Stimulated activated CD4-positive, alpha-beta T cell treated with anti-CD3 and anti-CD28 coated beads, TNF-alpha, amount 100 ng/mL, for 48 hours (primary cell): Measurements from ENCODE around the gene JMJD6.
"Not testable (repeated sequence)": the region's sequence is repeated elsewhere in the genome, so short reads cannot be mapped to it uniquely, and the experiment has no call there.

Source experiments
- DNase-seq, 3 donors: peaks; one replicate each; pipeline ENCODE4 v3.0.0-alpha.2; 2020; ENCODE audit warnings: low read depth in 3 of 3

JMJD6 gene

GRCh38 chr17:76716146-76716838 is 10.1 kb downstream of the JMJD6 start:
- no peak for DNase-seq

DNA sequence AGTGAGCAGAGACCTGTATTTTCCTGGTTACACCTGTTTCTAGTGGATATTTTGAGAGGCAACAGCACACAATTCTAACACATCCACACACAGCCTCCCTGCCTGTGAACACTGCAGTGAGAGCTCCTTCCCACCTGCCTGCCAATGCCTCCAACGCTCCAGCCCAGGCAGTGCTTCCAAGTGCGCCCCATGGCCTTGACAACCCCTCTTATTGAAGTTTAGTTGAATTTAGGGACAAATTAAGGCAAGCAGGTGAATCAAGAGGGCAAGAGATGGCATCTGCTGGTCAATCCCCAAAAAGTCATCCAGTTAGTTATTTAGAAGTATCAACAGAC is 10.9 kb downstream of the JMJD6 start:
- DNase-seq = no peak

- DNase-seq = peak; percentile 44 to 73 (median 68)
Observed at GRCh38 chr17:76714822-76715495, 11.4 kb downstream of the JMJD6 start.

DNA sequence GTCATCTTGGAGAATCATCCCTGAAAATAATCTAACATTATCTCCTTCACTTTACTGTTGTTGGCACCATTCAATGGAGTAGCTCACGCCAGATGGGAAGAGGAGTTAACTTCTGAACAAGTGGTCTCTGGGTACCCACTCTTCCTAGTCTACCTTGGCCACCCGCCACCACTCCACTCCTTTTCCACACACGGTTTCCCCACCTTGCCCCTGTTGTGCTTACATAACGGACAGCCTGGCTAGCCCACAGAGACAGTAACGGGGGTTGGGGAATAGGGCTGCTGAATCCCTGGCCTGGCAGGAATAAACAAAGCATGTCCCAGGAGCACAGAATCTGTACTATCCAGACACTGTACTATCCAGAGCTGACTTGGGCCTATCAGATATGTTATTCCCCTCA is 12.1 kb downstream of the JMJD6 start:
- DNase-seq = no peak

DNA sequence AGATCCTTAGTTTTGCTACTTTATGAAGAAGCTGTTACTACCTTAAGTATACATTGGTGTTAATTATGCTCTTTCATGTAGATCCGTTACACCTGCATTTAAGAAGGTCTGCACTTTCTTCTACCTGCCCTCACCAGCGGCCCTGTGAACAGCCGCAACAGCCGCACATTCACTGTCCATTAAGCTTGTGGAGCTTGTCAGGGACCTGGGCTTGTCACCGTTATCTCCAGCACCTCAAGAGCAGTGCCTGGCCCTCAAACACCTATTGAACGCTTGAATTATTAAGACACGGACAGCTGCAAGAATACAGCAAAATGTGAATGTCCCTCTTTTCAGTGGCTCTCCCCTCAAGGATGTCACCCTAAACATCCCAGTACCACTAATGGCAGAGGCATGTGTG is 12.6 kb downstream of the JMJD6 start:
- DNase-seq = no peak

GRCh38 chr17:76712321-76712720 is 14.1 kb downstream of the JMJD6 start:
- not testable (repeated sequence) for DNase-seq

DNA sequence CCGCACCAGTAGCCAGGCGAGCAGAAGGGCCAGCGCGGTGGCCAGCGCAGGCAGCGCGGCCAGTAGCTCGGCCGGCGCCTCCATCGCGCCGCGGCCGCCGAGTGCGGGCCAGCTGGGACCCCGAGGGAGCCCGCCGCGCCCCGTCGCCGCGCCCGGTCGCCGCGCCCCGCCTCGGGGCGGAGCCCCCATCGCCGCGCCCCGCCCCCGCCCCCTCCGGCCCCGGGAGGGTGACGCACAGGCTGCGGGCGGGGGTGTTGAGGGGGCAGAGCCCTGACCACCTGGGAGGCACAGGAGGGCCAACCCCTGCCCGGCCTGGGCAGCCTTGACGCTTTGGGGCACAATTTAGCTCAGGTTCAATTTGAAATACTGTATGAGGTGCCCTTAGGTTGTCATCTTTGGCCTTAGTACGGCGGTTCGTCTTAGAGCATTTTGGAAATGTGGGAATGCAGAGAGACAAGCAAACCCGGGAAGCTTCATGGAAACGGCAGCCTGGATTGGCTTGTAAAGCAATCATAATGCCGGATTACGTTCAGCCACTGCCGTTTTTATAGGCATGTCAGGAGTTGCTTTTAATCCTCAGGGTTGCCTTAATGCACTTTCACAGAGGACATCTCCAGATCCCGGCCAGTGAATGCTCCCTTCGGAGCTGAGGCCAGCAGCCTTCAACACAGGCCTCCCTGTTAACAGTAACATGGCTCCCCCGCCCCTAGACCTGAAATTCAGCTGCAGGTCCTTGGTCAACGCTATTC is 15.4 kb downstream of the JMJD6 start, which contains the start of gene MXRA7:
TSS of gene MXRA7 (minus strand) at position 103 of the 749 bp plus-strand sequence. CDS start at position 84, 19 bp downstream.
- peak in 1 of 3 donors; percentile 53 for DNase-seq

- not testable (repeated sequence) for DNase-seq
Observed at GRCh38 chr17:76709951-76710862, 16.2 kb downstream of the JMJD6 start.

- DNase-seq = no peak
Observed at GRCh38 chr17:76709077-76709950, 17.1 kb downstream of the JMJD6 start.

GRCh38 chr17:76707985-76708807 is 18.2 kb downstream of the JMJD6 start:
- no peak for DNase-seq

GRCh38 chr17:76706817-76707216 is 19.6 kb downstream of the JMJD6 start:
- DNase-seq = no peak

DNA sequence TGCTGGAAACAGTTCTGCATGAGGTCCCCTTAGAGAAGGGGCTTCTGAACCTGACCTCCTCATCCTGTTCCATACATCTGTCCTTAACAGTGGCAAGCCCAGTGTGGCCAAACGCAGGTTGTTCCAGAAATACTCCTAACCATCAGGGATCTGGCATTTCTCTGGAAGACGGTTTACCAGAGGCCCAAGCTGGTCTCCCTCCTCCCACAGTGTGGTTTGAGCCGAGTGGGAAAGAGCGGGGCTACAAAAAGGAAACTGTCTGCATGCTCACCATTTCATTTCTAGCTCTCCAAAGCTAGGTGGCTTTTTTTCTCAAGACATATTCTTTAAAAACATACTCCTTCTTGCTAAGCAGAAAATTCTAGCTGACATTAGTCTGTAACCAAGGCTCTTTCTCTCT is 21.6 kb downstream of the JMJD6 start:
- DNase-seq = no peak

- no peak for DNase-seq
Observed at GRCh38 chr17:76702941-76703637, 23.3 kb downstream of the JMJD6 start.

- DNase-seq = no peak
Observed at GRCh38 chr17:76702076-76702475, 24.3 kb downstream of the JMJD6 start.

DNA sequence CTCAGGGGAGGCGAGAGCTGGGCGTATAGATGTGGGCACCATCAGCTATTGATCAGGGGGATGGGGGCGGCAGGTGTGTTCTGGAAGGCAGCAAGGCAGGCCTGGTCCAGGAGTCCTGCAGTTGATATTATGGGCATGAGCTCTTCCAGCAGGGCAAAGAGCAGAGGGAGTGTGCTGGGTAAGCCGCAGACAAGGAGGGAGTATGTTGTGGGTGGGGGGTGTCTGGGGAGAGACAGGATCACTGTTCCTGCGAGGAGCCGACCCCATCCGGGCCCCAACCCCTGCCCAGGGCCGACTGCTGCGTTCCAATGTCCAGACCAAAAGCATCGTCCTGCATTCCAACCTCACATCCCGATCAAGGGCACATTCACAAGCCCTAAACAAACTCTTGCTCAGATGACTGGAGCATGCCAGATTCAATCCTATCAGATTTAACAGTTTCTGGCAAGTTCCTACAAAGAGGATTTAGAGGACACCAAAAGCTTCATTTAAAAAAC is 24.9 kb downstream of the JMJD6 start:
- DNase-seq = no peak

DNA sequence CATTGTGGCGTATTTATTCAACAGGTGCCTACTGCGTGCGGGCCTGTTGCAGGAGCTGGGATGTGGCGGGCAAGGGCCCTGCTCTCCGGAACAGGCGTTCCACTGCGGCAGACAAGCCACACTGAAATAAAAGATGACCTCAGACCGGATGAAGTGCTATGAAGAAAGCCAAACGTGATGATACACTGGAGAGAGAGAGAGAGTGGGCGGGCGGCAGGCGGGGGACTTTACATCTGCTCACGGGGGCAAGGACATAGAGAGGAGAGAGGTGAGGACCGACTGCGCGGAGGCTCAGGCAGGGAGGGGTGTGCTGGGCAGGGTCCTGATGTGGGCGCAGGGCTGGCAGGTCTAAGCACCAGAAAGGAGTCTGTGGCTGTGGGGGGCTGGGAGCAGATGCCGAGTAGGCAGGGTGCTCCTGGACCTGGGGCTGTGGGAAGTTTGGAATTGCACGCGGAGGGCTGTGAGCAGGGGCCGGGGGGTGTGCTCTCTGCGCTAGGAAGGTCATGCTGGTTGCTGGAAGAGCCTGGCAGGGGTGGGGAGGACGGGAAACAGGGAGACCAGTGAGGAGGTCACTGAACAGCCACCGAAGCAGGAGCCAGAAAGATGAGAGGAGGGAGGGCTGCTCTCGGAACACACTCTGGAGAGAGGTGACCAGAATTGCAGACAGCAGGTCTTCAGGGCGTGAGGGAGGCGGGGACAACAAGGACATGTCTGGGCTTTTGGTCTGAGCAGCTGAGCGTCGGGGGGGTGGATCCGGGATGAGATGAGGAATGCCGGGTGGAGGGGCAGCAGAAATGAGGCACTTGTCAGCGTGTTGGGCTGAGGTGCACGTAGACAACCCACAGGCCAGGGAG is 25.6 kb downstream of the JMJD6 start:
- DNase-seq = no peak

DNA sequence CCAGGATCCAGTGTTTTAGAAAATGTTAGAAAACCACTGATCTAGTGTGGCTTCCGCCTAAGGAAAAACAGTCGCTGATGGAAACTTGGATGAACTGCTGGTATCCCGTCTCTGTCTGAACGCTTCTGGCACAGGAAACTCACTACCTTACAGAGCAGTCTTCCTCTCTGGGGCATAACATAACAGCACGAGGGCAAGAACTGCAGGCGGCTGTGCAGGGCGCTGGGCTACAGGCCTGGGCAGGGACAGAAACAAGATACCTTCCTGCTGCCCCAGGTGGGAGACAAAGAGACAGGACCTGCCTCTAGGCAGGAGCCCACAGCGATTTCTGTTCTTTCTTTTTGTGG is 26.2 kb downstream of the JMJD6 start:
- no peak for DNase-seq

- DNase-seq = not testable (repeated sequence)
Observed at GRCh38 chr17:76698466-76698977, 27.9 kb downstream of the JMJD6 start.
